Heart right ventricle (tissue), 16 donors: ENCODE measurements around the gene ABHD1. TPM values are rescaled to one million over a fixed set of nuclear protein-coding genes. Genes with fewer than 3 reads are reported as not detected.

ENCODE experiments used
- ATAC-seq, 8 donors: fragments of 200-7000 bp; cut with Tn5 transposase; one replicate each; pipeline ENCODE4 v1.9.1; 2020; ENCODE audit warnings: mild to moderate bottlenecking in 8 of 8, moderate library complexity in 8 of 8, moderate number of reproducible peaks in 1 of 8
- DNase-seq, 2 donors: peaks; one replicate each; pipeline ENCODE4 v3.0.0-alpha.2; 2020
- H3K27ac ChIP-seq, 10 donors: fragments of 200-600 bp; sonication (generic) in 2 of 10; one replicate each; pipeline versions ENCODE4 v1.5.0 to v1.8.0; 2020 to 2022; ENCODE audit warnings: mild to moderate bottlenecking in 3 of 10
- H3K27me3 ChIP-seq, 7 donors: fragments of 200-600 bp; one replicate each; pipeline ENCODE4 v1.8.0; 2021 to 2022; ENCODE audit warnings: mild to moderate bottlenecking in 2 of 7
- H3K36me3 ChIP-seq, 9 donors: fragments of 200-600 bp; sonication (generic) in 1 of 9; one replicate each; pipeline versions ENCODE4 v1.5.0 to v1.8.0; 2020 to 2022; ENCODE audit warnings: mild to moderate bottlenecking in 2 of 9
- H3K4me1 ChIP-seq, 9 donors: fragments of 200-600 bp; sonication (generic) in 1 of 9; one replicate each; pipeline versions ENCODE4 v1.5.0 to v1.8.0; 2020 to 2022; ENCODE audit warnings: mild to moderate bottlenecking in 4 of 9
- H3K4me3 ChIP-seq, 10 donors: fragments of 200-600 bp; sonication (generic) in 2 of 10; one replicate each; pipeline versions ENCODE4 v1.5.0 to v1.8.0; 2020 to 2022; ENCODE audit warnings: mild to moderate bottlenecking in 7 of 10, moderate library complexity in 2 of 10
- H3K9me3 ChIP-seq, 11 donors: fragments of 200-600 bp in 10 of 11; sonication (generic) in 2 of 11; one replicate each; pipeline versions ENCODE4 v1.5.0 to v1.8.0; 2013 to 2022; ENCODE audit warnings: mild to moderate bottlenecking in 2 of 11, control low read depth in 1 of 11, moderate library complexity in 1 of 11
- WGBS, 2 donors: extraction: QIAGEN DNeasy Blood & Tissue Kit; methylation state at CpG; one replicate each; pipeline ENCODE4 v1.1.7; 2013; ENCODE audit warnings: inconsistent platforms in 1 of 2; 5-methylcytosine and 5-hydroxymethylcytosine counted together
- intact Hi-C, 10 donors: fragments of 100-400 bp; cut with DNase I; formaldehyde crosslinking; loops; one replicate each; pipeline versions ENCODE4 v1.11.1 to v1.14.2; 2022
- polyA plus RNA-seq, 2 donors: library from polyadenylated mRNA; stranded (reverse); fragments of 200-250 nt; gene quantifications; one replicate each; pipeline ENCODE4 v1.2.3, GENCODE V29; 2013
- total RNA-seq, 10 donors: library from RNA; stranded (reverse); fragmentation: NEBNext Ultra II Directional in 3 of 10; extraction: Animal tissue kit (Norgen Biotek cat#: 25700) in 3 of 10; gene quantifications; one replicate each; pipeline versions ENCODE4 v1.2.1 to v1.2.4, GENCODE V29; 2021 to 2023
- TF ChIP-seq, protein P1 (sequence below), 9 donors: fragments of 200-600 bp; sonication (generic) in 2 of 9; IDR thresholded peaks; one replicate each; pipeline versions ENCODE4 v1.5.0 to v1.8.0; 2021 to 2022; ENCODE audit warnings: antibody characterized with exemption in 9 of 9, mild to moderate bottlenecking in 5 of 9, moderate library complexity in 1 of 9
- donor health status: Arrhythmogenic right ventricular cardiomyopathy.
- donor health status: ischemic (EF 13 %, LVEDD 7.1; RV severe dilation, severe dysfunction).
- donor health status: healthy with polysubstance abuse.
- donor health status: DM: no; HTN: yes; CAD: no.
- donor health status: DM: no; HTN: no; CAD: no.
- donor health status: ischemic (EF 25% LVEDD 6.9; RV normal size, moderate dysfunction).
- donor health status: ischemic (EF 25% LVEDD 5.7; RV mildly dilated, moderate dysfunction).
- donor health status: healthy.
- donor health status: DM: yes; HTN: yes; CAD: no.
- donor health status: Ischemic cardiomyopathy.
- donor health status: ischemic (EF 35%, LVEDD 5.7; RV mildly dilated, moderate dysfunction).
- donor health status: nonischemic (EF 11% LVEDD 7.7; RV severe dilation, severe dysfunction).
- donor health status: DM: yes; HTN: yes; CAD: no.
- donor health status: PGD.
- donor health status: ischemic (EF 29% LVEDD 5.4; RV normal size, mild dysfunction).
- donor health status: nonischemic (EF 23%, LVEDD 6.1; RV moderate dilation, normal function).

The ABHD1 gene
- total and polyA plus RNA-seq, 12 donors: 0.29 to 12.1 (median 2.5) TPM

DNA sequence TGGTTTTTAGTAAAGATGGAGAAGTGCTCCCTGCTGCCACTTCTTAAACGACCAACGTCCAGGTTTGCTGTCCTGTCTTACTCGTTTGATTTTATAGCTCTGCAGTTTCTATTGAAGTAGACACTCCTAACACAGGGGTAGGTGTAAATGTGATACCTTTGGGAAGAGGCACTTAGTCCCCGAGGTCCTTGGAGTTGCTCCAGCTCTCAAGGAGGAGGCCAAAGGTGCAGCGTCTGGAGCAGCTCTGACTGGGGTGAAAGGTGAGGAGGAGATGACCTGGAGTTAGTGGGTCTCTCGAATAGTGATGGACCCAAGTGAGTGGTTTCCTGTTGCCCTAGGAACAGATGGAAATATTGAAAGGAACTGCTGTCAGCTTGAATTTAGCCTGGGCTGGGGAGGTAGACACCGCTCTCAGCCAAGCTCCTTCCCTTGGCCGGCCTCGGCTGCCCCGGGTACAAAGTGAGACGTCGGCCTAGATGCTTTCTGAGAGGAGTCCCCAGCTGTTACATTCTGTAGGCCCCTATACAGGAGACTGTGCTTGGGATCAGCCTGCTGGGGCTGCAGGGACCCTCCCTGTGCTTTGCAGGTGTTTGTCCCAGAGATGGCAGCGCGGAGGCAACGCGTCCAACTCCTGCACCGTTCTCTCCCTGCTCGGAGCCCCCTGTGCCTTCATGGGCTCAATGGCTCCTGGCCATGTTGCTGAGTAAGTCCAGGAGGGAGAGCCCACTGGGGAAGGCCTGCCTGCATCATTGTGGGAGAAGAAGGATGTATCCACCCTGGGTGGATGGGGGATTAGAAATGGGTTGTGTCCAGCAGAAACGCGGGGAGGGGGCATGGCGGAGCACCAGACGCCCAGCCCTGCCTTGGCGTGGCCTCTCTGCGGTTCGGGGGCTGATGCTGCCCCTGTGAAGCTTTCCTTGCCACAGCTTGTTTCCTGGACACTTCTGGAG lies 31.6 kb upstream of the ABHD1 start:
- ATAC-seq (no peak), DNase-seq (no peak)
- no peaks in the 10 kb centered on the region for H3K27me3 ChIP-seq
- peaks cover 4 to 22% (median 16%) of the 10 kb centered on the region in 9 donors for H3K4me1 ChIP-seq
- intact Hi-C loops: loop anchor here in 2 of 10 donors (10.0 kb wide), 1 partner anchor 213 kb away; the partner anchor contains the start of gene UCN (in 2 of the 2)
- H3K27ac ChIP-seq: no peak overlapping the region
- no peaks in the 10 kb centered on the region for H3K36me3 ChIP-seq
- H3K9me3 ChIP-seq: no peaks in the 10 kb centered on the region
- H3K4me3 ChIP-seq: no peak overlapping the region
- 78 to 79% methylated on average over 25 of the region's 25 CpGs for WGBS, 2 donors
- TF ChIP-seq, protein P1, sequence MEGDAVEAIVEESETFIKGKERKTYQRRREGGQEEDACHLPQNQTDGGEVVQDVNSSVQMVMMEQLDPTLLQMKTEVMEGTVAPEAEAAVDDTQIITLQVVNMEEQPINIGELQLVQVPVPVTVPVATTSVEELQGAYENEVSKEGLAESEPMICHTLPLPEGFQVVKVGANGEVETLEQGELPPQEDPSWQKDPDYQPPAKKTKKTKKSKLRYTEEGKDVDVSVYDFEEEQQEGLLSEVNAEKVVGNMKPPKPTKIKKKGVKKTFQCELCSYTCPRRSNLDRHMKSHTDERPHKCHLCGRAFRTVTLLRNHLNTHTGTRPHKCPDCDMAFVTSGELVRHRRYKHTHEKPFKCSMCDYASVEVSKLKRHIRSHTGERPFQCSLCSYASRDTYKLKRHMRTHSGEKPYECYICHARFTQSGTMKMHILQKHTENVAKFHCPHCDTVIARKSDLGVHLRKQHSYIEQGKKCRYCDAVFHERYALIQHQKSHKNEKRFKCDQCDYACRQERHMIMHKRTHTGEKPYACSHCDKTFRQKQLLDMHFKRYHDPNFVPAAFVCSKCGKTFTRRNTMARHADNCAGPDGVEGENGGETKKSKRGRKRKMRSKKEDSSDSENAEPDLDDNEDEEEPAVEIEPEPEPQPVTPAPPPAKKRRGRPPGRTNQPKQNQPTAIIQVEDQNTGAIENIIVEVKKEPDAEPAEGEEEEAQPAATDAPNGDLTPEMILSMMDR (IDR thresholded peaks at IDR 0.05): no peak

- H3K4me1 ChIP-seq: peaks cover 0 to 14% (median 12%) of the 10 kb centered on the region in 9 donors
- H3K27me3 ChIP-seq: no peaks in the 10 kb centered on the region
- intact Hi-C loops: loop anchor here in 2 of 10 donors (10.0 kb wide), 1 partner anchor 212 kb away; the partner anchor contains the start of gene UCN (in 2 of the 2)
- H3K9me3 ChIP-seq: no peaks in the 10 kb centered on the region
- TF ChIP-seq, protein P1 (IDR thresholded peaks at IDR 0.05): no peak
- no peak overlapping the region for H3K27ac ChIP-seq
- 76 to 78% methylated on average over 10 of the region's 10 CpGs for WGBS, 2 donors
- no peaks in the 10 kb centered on the region for H3K36me3 ChIP-seq
- H3K4me3 ChIP-seq: no peak overlapping the region
- ATAC-seq: no peak
- no peak for DNase-seq
Measured at GRCh38 chr2:27092696-27093429, 30.8 kb upstream of the ABHD1 start.

DNA sequence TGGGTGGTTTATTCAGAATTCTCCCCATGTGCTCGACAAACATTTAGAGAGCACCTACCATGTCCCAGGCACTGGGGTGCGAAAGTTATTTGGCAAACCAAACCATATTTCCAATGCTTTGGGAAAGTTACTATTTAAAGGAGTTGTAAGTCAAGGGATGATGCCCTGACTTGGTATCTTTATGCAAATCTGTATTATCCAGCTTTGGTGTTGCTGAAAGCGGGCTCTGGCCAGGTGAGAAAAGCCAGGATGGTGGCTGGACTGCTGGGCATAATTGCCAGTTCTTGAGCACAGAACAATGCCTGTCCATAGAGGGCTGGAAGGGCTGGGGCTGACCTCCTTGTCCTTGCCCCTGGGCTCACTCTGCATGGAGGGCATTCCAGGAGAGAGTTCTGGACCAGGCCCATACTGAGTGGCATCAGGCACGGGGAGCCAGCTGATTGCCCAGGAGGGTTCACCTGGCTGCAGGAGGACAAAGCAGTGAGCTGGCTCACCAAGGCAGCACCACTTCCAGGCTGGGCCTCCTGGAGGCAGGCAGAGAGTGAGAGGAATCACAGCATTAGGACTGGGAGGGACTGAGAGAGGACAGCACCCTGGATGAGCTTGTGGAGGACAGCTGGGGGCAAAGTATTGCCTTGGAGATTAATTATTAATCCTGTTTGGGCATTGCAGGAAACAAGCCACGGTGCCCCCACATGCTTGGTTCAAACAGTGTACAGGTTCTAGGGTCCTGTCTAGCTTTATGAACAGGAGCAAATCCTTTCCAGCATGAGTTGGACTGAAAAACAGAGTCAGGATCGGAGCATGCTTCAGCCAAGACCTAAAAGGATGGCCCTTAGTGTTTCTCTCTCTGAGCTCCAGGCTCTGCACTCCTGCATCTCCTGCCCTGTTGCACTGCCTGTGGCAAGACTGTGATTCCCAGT lies 29.9 kb upstream of the ABHD1 start:
- TF ChIP-seq, protein P1 (IDR thresholded peaks at IDR 0.05): no peak
- Histone ChIP-seq H3K27me3 (no peaks in the 10 kb centered on the region), H3K4me1 (peaks cover 0 to 14% (median 12%) of the 10 kb centered on the region in 9 donors), H3K9me3 (no peaks in the 10 kb centered on the region), H3K4me3 (no peak overlapping the region), H3K27ac (no peak overlapping the region), H3K36me3 (no peaks in the 10 kb centered on the region)
- ATAC-seq (no peak), DNase-seq (no peak)
- intact Hi-C loops: loop anchor here in 2 of 10 donors (10.0 kb wide), 1 partner anchor 211 kb away; the partner anchor contains the start of gene UCN (in 2 of the 2)
- 89 to 93% methylated on average over 6 of the region's 6 CpGs for WGBS, 2 donors
